ENCODE measurements around the gene SALL3.
"Not testable (repeated sequence)": the region's sequence is repeated elsewhere in the genome, so short reads cannot be mapped to it uniquely, and the experiment has no call there.

The SALL3 gene

DNA sequence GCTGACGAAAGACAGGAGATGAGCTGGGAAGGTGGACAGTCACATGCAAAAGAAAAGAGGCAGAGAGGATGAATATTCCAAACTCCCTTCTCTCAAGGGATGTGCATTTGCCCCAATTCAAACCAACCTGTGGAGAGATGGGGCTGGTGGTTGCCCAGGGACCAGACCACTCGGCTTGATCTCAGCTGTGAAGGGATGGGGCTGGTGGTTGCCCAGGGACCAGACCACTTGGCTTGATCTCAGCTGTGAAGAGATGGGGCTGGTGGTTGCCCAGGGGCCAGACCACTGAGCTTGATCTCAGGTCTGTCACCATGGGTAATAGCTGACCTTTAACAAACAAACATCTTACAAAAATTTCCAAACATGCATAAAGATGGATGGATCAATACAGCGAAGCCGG, 42.5 kb upstream of the SALL3 start:
- POLR2A ChIA-PET (ENCODE audit: low non-redundant PET): no interaction called here
- no peak for DNase-seq (ENCODE audit: low spot score)
- CTCF ChIA-PET: no interaction called here
- TF ChIP-seq, protein P1, sequence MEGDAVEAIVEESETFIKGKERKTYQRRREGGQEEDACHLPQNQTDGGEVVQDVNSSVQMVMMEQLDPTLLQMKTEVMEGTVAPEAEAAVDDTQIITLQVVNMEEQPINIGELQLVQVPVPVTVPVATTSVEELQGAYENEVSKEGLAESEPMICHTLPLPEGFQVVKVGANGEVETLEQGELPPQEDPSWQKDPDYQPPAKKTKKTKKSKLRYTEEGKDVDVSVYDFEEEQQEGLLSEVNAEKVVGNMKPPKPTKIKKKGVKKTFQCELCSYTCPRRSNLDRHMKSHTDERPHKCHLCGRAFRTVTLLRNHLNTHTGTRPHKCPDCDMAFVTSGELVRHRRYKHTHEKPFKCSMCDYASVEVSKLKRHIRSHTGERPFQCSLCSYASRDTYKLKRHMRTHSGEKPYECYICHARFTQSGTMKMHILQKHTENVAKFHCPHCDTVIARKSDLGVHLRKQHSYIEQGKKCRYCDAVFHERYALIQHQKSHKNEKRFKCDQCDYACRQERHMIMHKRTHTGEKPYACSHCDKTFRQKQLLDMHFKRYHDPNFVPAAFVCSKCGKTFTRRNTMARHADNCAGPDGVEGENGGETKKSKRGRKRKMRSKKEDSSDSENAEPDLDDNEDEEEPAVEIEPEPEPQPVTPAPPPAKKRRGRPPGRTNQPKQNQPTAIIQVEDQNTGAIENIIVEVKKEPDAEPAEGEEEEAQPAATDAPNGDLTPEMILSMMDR (conservative IDR thresholded peaks at IDR 0.05; ENCODE audit: low read depth): no peak
- no peak overlapping the region for H3K27ac ChIP-seq

DNA sequence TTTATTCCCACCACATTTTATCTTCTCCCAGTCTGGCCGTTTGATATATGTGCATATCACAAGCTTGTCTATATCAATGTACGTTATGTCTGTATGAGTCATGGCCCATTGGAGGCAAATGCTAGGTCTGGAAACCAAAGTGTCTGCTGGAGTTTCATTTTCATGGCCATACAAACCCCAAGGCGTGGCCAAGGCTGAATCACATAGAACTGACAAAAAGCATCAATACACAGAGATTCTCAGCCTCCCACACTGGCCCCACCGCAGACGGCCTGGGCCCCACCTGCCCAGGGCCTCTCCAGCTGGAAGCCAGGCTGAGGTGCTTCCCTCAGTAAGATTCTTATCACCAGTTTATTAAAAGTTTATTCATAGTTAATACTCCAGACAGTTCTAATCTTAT, 40.5 kb upstream of the SALL3 start:
- TF ChIP-seq, protein P1 (conservative IDR thresholded peaks at IDR 0.05; ENCODE audit: low read depth): no peak
- DNase-seq (ENCODE audit: low spot score): peak; percentile 26
- CTCF ChIA-PET: no interaction called here
- no peak overlapping the region for H3K27ac ChIP-seq
- POLR2A ChIA-PET (ENCODE audit: low non-redundant PET): no interaction called here

DNA sequence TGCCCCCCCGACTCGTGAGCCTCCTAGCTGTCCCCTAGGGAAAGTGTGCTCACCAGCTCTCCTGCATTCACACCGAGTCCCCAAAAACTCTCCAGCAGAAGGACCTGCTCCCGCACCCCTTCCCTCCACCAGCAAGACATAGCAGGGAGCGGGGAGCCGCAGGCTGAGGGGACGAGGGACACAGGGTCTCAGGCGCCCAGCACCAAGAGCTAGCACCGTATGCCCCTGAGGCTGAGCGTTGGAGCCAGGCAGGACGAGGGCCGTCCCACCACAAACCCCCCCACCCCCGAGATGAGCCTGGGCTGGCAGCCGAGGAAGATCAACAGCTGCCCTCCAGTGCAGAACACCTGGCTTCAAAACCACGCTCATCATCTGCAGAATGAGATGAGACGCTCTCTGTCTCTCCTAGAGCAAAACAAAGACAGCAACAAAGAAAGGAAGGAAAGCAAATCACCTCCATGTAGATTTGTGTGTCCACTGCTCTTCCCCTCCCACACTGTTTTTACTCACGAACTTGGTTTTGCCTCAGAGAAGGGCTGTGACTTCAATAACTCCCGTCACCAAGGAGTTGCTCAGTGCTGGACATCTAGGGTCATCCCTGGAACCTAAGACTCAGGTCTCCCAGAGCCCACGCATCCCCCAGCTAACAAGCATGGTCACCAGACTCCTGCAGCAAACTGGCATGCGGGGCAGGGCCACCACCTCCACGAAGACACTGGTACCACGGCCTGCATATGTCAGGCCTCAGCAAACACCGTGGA, 39.7 kb upstream of the SALL3 start:
- TF ChIP-seq, protein P1 (conservative IDR thresholded peaks at IDR 0.05; ENCODE audit: low read depth): no peak
- H3K27ac ChIP-seq: no peak overlapping the region
- POLR2A ChIA-PET (ENCODE audit: low non-redundant PET): no interaction called here
- CTCF ChIA-PET: no interaction called here
- DNase-seq (ENCODE audit: low spot score): no peak

DNA sequence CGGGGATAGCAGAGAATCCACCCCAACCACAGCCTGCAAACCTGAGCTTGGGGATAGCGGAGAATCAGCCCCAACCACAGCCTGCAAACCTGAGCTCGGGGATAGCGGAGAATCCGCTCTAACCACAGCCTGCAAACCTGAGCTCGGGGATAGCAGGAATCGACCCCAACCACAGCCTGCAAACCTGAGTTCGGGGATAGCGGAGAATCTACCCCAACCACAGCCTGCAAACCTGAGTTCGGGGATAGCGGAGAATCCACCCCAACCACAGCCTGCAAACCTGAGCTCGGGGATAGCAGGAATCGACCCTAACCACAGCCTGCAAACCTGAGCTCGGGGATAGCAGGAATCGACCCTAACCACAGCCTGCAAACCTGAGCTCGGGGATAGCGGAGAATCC, 37.4 kb upstream of the SALL3 start:
- CTCF ChIA-PET: interaction anchor here (0.6 kb wide), 1 partner anchor 672 kb away, joined by 3 read pairs; no protein-coding TSS in a partner anchor
- H3K27ac ChIP-seq; DNase-seq (ENCODE audit: low spot score); POLR2A ChIA-PET (ENCODE audit: low non-redundant PET): not testable (repeated sequence)

- no peak for DNase-seq (ENCODE audit: low spot score)
- CTCF ChIA-PET: no interaction called here
- H3K27ac ChIP-seq: no peak overlapping the region
- TF ChIP-seq, protein P1 (conservative IDR thresholded peaks at IDR 0.05; ENCODE audit: low read depth): no peak
- POLR2A ChIA-PET (ENCODE audit: low non-redundant PET): no interaction called here
These were observed 34.0 kb upstream of the SALL3 start for GRCh38 chr18:78945628-78946027.

DNA sequence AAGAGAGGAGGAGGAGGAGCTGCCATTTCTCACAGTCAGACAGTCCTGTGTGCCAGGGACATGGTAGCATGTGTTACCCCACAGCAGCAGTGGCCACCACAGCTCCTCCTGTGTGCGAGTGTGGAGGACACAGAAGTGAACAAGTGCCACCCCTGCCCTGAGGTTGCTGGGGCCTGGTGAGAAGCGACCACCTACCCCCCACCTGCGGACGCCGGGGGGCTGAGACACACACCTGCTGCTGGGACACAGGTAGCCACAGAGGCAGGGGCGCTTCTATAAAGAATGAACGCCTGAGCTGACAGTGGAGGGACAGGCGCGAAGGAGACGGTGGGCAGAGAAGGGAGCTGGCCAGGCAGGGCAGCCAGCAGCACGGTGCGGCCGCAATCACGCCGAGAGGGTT, 32.3 kb upstream of the SALL3 start:
- TF ChIP-seq, protein P1 (conservative IDR thresholded peaks at IDR 0.05; ENCODE audit: low read depth): no peak
- POLR2A ChIA-PET (ENCODE audit: low non-redundant PET): no interaction called here
- CTCF ChIA-PET: no interaction called here
- no peak overlapping the region for H3K27ac ChIP-seq
- DNase-seq (ENCODE audit: low spot score): no peak

DNA sequence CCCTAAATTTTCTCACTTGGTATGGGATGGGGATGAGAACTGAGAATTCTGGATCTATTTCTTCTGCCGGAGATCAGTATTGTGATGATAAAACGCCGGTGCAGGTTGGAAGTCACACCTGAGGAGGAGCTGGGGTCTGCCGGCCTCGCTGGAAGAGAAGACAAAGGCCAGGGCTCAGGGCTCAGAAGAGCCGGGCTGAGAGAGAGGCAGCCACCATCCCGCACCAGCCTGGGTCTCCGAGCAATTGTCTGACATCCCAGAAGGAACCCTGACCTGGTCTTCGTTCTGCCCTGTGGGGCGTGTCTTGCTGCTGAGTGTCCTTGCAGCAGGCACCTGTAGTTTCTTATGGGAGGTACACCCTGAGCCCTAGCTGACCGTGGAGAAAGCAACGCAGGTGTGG, 31.4 kb upstream of the SALL3 start:
- no peak overlapping the region for H3K27ac ChIP-seq
- CTCF ChIA-PET: no interaction called here
- POLR2A ChIA-PET (ENCODE audit: low non-redundant PET): no interaction called here
- TF ChIP-seq, protein P1 (conservative IDR thresholded peaks at IDR 0.05; ENCODE audit: low read depth): no peak
- no peak for DNase-seq (ENCODE audit: low spot score)
